Caco-2 (cell line): ENCODE measurements around the gene LCE5A. TPM values are rescaled to one million over a fixed set of nuclear protein-coding genes. Genes with fewer than 3 reads are reported as not detected.
A peak's percentile ranks its signal among the peaks of the same experiment; 100 is the strongest.

Source experiments
- BruUV-seq: library from RNA; stranded (reverse); fragments of 400-500 nt; replicated peaks from 2 replicates; lab custom pipeline; 2021; lab: Mats Ljungman, UMichigan
- CTCF ChIA-PET: fragments of 300-600 bp; sonication (Branson Sonifier 250); formaldehyde crosslinking; loops from one replicate; lab custom pipeline; 2022; ENCODE audit warnings: antibody characterized with exemption; lab: Charles Lee
- POLR2A ChIA-PET: fragments of 300-600 bp; sonication (Branson Sonifier 250); formaldehyde crosslinking; loops from one replicate; lab custom pipeline; 2022; ENCODE audit warnings: antibody characterized with exemption; lab: Charles Lee
- DNase-seq, 2 experiments: peaks; one replicate each; pipeline versions ENCODE4 v3.0.0 to v3.0.0-alpha.2; 2020 to 2022
- H3K27me3 ChIP-seq: replicated peaks from 2 replicates; pipeline ENCODE4 v1.6.0; 2011; ENCODE audit warnings: low read length; ENCODE audit not compliant: control insufficient read depth, insufficient read depth
- H3K36me3 ChIP-seq: 2 replicates; pipeline ENCODE4 v1.5.1; 2011; ENCODE audit warnings: low read length; ENCODE audit not compliant: control insufficient read depth, insufficient read depth
- H3K4me1 ChIP-seq: fragments of 250-450 bp; sonication (Bioruptor Pico); 2 replicates; pipeline ENCODE4 v1.5.1; 2020; ENCODE audit warnings: mild to moderate bottlenecking
- H3K4me3 ChIP-seq: 2 replicates; pipeline ENCODE4 v1.5.1; 2011; ENCODE audit warnings: low read depth, mild to moderate bottlenecking, control low read depth, low read length
- H3K9me3 ChIP-seq: fragments of 250-450 bp; sonication (Bioruptor Pico); 2 replicates; pipeline ENCODE4 v1.5.1; 2020; ENCODE audit warnings: mild to moderate bottlenecking, moderate library complexity
- H3K27ac Mint-ChIP-seq: one replicate; pipeline ENCODE4 v1.8.0; 2022; ENCODE audit warnings: mixed read lengths; ENCODE audit not compliant: unreplicated experiment
- H3K27me3 Mint-ChIP-seq: one replicate; pipeline ENCODE4 v1.8.0; 2022; ENCODE audit warnings: mixed read lengths; ENCODE audit not compliant: insufficient read depth, unreplicated experiment
- H3K36me3 Mint-ChIP-seq: one replicate; pipeline ENCODE4 v1.8.0; 2022; ENCODE audit warnings: mild to moderate bottlenecking, mixed read lengths; ENCODE audit not compliant: insufficient read depth, unreplicated experiment
- H3K4me1 Mint-ChIP-seq: one replicate; pipeline ENCODE4 v1.8.0; 2022; ENCODE audit warnings: low read depth, mixed read lengths; ENCODE audit not compliant: unreplicated experiment
- H3K4me3 Mint-ChIP-seq: one replicate; pipeline ENCODE4 v1.8.0; 2022; ENCODE audit warnings: mild to moderate bottlenecking, moderate library complexity, mixed read lengths; ENCODE audit not compliant: unreplicated experiment
- H3K9me3 Mint-ChIP-seq: one replicate; pipeline ENCODE4 v1.8.0; 2022; ENCODE audit warnings: mixed read lengths; ENCODE audit not compliant: unreplicated experiment
- intact Hi-C: fragments of 100-400 bp; cut with micrococcal nuclease; formaldehyde crosslinking; loops from one replicate; pipeline ENCODE4 v1.10.0; 2022; ENCODE audit not compliant: unreplicated experiment
- total RNA-seq: library from RNA; stranded (reverse); gene quantifications from 2 replicates; pipeline ENCODE4 v1.2.3, GENCODE V29; 2022
- TF ChIP-seq, protein P1 (sequence below), 2 experiments: fragments of 200-600 bp in 1 of 2; IDR thresholded peaks; 1 replicate in 1 of 2; 2 replicates in 1 of 2; pipeline versions ENCODE4 v1.5.1 to v1.8.0; 2011 to 2022; ENCODE audit warnings: antibody characterized with exemption in 1 of 2, control low read depth in 1 of 2, inconsistent platforms in 1 of 2, low read depth in 1 of 2, low read length in 1 of 2, mild to moderate bottlenecking in 1 of 2, moderate library complexity in 1 of 2; ENCODE audit not compliant: insufficient read depth in 1 of 2, severe bottlenecking in 1 of 2, unreplicated experiment in 1 of 2

LCE5A gene
- total RNA-seq, 1 experiment from 2014 or later = not detected

DNA sequence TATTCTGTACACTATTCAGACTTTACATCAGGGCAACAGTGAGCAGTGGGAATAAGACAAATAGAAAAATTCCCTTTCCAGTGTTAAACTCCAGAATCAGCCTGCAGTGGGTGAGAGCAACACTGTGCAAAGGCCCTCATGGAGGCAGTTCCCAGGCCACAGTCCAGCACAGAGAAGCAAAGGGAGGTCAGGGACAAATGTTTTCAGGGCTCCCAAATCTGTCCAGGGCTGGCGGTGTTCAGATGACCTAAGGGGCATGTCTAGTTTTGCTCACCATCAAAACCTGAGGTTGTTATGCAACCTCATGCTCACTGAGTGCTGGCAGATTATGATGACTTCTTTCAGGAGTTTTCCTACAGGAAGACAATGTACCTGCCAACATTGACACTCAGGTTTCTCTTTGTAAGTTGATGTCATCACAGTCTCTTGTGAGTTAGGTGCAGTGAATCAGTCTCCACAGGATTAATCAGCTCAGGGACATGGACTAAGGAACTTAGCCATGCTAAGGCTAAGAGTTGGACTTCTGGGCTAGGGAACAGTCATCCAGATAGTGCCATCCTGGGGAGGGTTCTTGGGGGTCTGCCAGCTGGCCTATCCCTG lies 3.6 kb upstream of the LCE5A start:
- Histone ChIP-seq H3K4me1 (peaks cover 7% of the 10 kb centered on the region), H3K27me3 (no peaks in the 10 kb centered on the region), H3K9me3 (no peaks in the 10 kb centered on the region), H3K36me3 (no peaks in the 10 kb centered on the region), H3K4me3 (no peak overlapping the region)
- ChIA-PET POLR2A (no interaction called here), CTCF (no interaction called here)
- TF ChIP-seq, protein P1, sequence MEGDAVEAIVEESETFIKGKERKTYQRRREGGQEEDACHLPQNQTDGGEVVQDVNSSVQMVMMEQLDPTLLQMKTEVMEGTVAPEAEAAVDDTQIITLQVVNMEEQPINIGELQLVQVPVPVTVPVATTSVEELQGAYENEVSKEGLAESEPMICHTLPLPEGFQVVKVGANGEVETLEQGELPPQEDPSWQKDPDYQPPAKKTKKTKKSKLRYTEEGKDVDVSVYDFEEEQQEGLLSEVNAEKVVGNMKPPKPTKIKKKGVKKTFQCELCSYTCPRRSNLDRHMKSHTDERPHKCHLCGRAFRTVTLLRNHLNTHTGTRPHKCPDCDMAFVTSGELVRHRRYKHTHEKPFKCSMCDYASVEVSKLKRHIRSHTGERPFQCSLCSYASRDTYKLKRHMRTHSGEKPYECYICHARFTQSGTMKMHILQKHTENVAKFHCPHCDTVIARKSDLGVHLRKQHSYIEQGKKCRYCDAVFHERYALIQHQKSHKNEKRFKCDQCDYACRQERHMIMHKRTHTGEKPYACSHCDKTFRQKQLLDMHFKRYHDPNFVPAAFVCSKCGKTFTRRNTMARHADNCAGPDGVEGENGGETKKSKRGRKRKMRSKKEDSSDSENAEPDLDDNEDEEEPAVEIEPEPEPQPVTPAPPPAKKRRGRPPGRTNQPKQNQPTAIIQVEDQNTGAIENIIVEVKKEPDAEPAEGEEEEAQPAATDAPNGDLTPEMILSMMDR (IDR thresholded peaks at IDR 0.05; ENCODE audit: insufficient read depth in 1 of 2, low read depth in 1 of 2, low read length in 1 of 2, severe bottlenecking in 1 of 2, unreplicated experiment in 1 of 2) = no peak
- Mint-ChIP-seq H3K4me1 (peaks cover 10% of the 10 kb centered on the region), H3K27ac (no peak overlapping the region), H3K9me3 (no peaks in the 10 kb centered on the region), H3K36me3 (no peaks in the 10 kb centered on the region), H3K4me3 (no peak overlapping the region), H3K27me3 (no peaks in the 10 kb centered on the region)
- intact Hi-C loops = no loop called here
- DNase-seq = no peak
- no TSS peak for BruUV-seq

DNA sequence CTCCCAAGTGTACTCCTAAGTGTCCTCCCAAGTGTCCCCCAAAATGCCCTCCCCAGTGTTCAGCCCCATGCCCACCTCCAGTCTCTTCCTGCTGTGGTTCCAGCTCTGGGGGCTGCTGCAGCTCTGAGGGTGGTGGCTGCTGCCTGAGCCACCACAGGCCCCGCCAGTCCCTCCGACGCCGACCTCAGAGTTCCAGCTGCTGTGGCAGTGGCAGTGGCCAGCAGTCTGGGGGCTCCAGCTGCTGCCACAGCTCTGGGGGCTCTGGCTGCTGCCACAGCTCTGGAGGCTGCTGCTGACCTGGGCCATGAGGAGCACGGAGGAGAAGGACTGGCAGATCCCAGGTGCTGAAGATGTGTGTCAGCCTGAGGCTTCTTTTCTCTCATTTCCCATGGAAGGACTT lies 993 bp downstream of the LCE5A start:
- no peak for DNase-seq
- Mint-ChIP-seq H3K27me3 (no peaks in the 10 kb centered on the region), H3K4me3 (no peak overlapping the region), H3K4me1 (peaks cover 32% of the 10 kb centered on the region), H3K36me3 (no peaks in the 10 kb centered on the region), H3K27ac (no peak overlapping the region), H3K9me3 (no peaks in the 10 kb centered on the region)
- ChIA-PET POLR2A (no interaction called here), CTCF (no interaction called here)
- Histone ChIP-seq H3K27me3 (no peaks in the 10 kb centered on the region), H3K36me3 (no peaks in the 10 kb centered on the region), H3K4me1 (peaks cover 16% of the 10 kb centered on the region), H3K9me3 (no peaks in the 10 kb centered on the region), H3K4me3 (no peak overlapping the region)
- intact Hi-C loops = no loop called here
- TF ChIP-seq, protein P1 (IDR thresholded peaks at IDR 0.05; ENCODE audit: insufficient read depth in 1 of 2, low read depth in 1 of 2, low read length in 1 of 2, severe bottlenecking in 1 of 2, unreplicated experiment in 1 of 2) = no peak
- BruUV-seq = no TSS peak

DNA sequence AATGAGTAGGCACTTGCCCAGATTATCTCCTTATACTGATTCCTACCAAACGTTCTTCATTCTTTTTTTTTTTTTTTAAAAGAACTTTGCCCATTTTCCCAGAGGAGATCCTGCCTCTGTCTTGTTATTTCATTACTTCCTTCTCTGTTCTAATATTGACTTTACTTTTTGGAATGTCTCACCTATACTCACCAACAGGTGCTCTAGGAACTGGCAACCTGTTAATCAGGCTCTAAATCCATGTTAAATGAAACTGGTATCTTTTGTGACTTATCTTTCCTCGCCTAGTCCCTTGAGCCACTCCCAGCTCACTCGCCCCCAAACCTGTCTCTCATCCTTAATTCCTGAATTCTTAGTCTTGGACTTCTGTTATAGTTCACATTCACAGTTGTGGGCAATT lies 2.5 kb downstream of the LCE5A start:
- H3K27me3 Mint-ChIP-seq = no peaks in the 10 kb centered on the region
- DNase-seq = peak in 1 of 2 experiments; percentile 34
- TF ChIP-seq, protein P1 (IDR thresholded peaks at IDR 0.05; ENCODE audit: insufficient read depth in 1 of 2, low read depth in 1 of 2, low read length in 1 of 2, severe bottlenecking in 1 of 2, unreplicated experiment in 1 of 2) = no peak
- H3K4me1 Mint-ChIP-seq = peaks cover 32% of the 10 kb centered on the region
- Histone ChIP-seq H3K4me1 (peaks cover 16% of the 10 kb centered on the region), H3K27me3 (no peaks in the 10 kb centered on the region), H3K36me3 (no peaks in the 10 kb centered on the region), H3K9me3 (no peaks in the 10 kb centered on the region), H3K4me3 (no peak overlapping the region)
- H3K36me3 Mint-ChIP-seq = no peaks in the 10 kb centered on the region
- H3K27ac Mint-ChIP-seq = no peak overlapping the region
- H3K9me3 Mint-ChIP-seq = no peaks in the 10 kb centered on the region
- H3K4me3 Mint-ChIP-seq = peak overlapping the region; percentile 29
- ChIA-PET POLR2A (no interaction called here), CTCF (no interaction called here)
- intact Hi-C loops = no loop called here
- BruUV-seq = no TSS peak
